SH-SY5Y (cell line): ENCODE measurements around the gene AP1B1.

Experiments
- GATA2 ChIP-seq: IDR thresholded peaks from 2 replicates; pipeline ENCODE4 v1.6.1; 2011; ENCODE audit warnings: mild to moderate bottlenecking, low read depth, low read length
- GATA3 ChIP-seq: IDR thresholded peaks from 2 replicates; pipeline ENCODE4 v1.6.1; 2011; ENCODE audit warnings: low read depth, mild to moderate bottlenecking, low read length, moderate library complexity

DNA sequence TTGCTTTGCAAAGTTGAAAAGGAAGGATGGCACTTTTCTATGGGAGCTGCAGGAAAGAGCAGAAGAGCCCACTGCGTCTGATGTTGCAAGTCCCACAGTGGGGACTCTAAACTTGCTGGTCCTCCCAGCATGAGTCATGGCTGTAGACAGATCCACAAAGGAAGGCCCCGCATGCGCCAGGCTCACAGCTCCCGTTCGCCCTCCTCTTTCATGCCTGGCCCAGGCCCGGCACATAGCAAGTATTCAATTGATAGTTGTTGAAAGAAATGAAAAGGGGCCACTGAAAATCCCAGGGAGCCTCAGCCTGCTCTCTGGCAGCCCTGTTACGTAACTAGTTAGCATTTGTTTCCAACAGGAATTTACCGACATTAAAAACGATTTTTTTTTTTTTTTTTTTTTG, 18.9 kb downstream of the AP1B1 start:
- TF ChIP-seq GATA2 (no peak), GATA3 (no peak)
